Keratinocyte (primary cell): ENCODE data around the gene ANKS1B. TPM values are rescaled to one million over a fixed set of nuclear protein-coding genes. Genes with fewer than 3 reads are reported as not detected.
"Not testable (repeated sequence)": the region's sequence is repeated elsewhere in the genome, so short reads cannot be mapped to it uniquely, and the experiment has no call there.

Experiments
- DNase-seq: peaks from one replicate; pipeline ENCODE4 v3.0.0-alpha.2; 2011; ENCODE audit warnings: low read depth, missing footprints, low spot score
- FAIRE-seq: peaks from 2 replicates; lab custom pipeline; 2011; peaks lifted over from hg19 to GRCh38; lab: Jason Lieb, UNC
- H2AFZ ChIP-seq: 2 replicates; pipeline ENCODE4 v1.6.0; 2012; ENCODE audit warnings: low read length, control low read depth, inconsistent platforms; ENCODE audit not compliant: control insufficient read depth
- H3K27ac ChIP-seq: 2 replicates; pipeline ENCODE4 v1.5.1; 2011; ENCODE audit warnings: low read length; ENCODE audit not compliant: control insufficient read depth, insufficient read depth
- H3K27me3 ChIP-seq: 3 replicates; pipeline ENCODE4 v1.6.0; 2011; ENCODE audit warnings: low read length; ENCODE audit not compliant: control insufficient read depth, insufficient read depth; ENCODE audit errors: extremely low read depth
- H3K36me3 ChIP-seq, 2 experiments: 2 replicates in 1 of 2; 3 replicates in 1 of 2; pipeline ENCODE4 v1.5.1; 2011; ENCODE audit warnings: low read length in 2 of 2, mild to moderate bottlenecking in 1 of 2; ENCODE audit not compliant: control insufficient read depth in 2 of 2, insufficient read depth in 2 of 2; ENCODE audit errors: extremely low read depth in 1 of 2
- H3K4me1 ChIP-seq: 3 replicates; pipeline ENCODE4 v1.5.1; 2011; ENCODE audit warnings: low read length; ENCODE audit not compliant: control insufficient read depth, insufficient read depth; ENCODE audit errors: extremely low read depth
- H3K4me2 ChIP-seq: 3 replicates; pipeline ENCODE4 v1.6.0; 2011; ENCODE audit warnings: low read depth, low read length; ENCODE audit not compliant: control insufficient read depth, insufficient read depth; ENCODE audit errors: extremely low read depth
- H3K4me3 ChIP-seq, 3 experiments: fragments of 200-600 bp in 1 of 3; sonication (generic) in 1 of 3; 2 replicates in 2 of 3; 3 replicates in 1 of 3; pipeline ENCODE4 v1.5.1; 2011 to 2016; ENCODE audit warnings: low read length in 3 of 3, mild to moderate bottlenecking in 3 of 3, control low read depth in 2 of 3, inconsistent platforms in 1 of 3, low read depth in 1 of 3, mixed read lengths in 1 of 3, mixed run types in 1 of 3, moderate library complexity in 1 of 3; ENCODE audit not compliant: control insufficient read depth in 2 of 3, insufficient read depth in 2 of 3; ENCODE audit errors: extremely low read depth in 1 of 3
- H3K79me2 ChIP-seq: 2 replicates; pipeline ENCODE4 v1.6.0; 2012; ENCODE audit warnings: low read length; ENCODE audit not compliant: control insufficient read depth, insufficient read depth
- H3K9ac ChIP-seq: 3 replicates; pipeline ENCODE4 v1.6.0; 2011; ENCODE audit warnings: low read length; ENCODE audit not compliant: control insufficient read depth, insufficient read depth; ENCODE audit errors: extremely low read depth
- H3K9me1 ChIP-seq: 3 replicates; pipeline ENCODE4 v1.6.0; 2011; ENCODE audit warnings: low read length; ENCODE audit not compliant: control insufficient read depth, insufficient read depth; ENCODE audit errors: extremely low read depth
- H3K9me3 ChIP-seq: 2 replicates; pipeline ENCODE4 v1.5.1; 2012; ENCODE audit warnings: low read depth, low read length; ENCODE audit not compliant: control insufficient read depth
- H4K20me1 ChIP-seq: 3 replicates; pipeline ENCODE4 v1.6.0; 2011; ENCODE audit warnings: low read length; ENCODE audit not compliant: control insufficient read depth, insufficient read depth; ENCODE audit errors: extremely low read depth
- CTCF ChIP-seq, 3 experiments: IDR thresholded peaks in 1 of 3; conservative IDR thresholded peaks in 1 of 3; optimal IDR thresholded peaks in 1 of 3; 2 replicates in 2 of 3; 3 replicates in 1 of 3; pipeline versions ENCODE3 to v1.5.1; 2011; ENCODE audit warnings: low read length in 3 of 3, mild to moderate bottlenecking in 3 of 3, moderate library complexity in 2 of 3, control low read depth in 1 of 3, inconsistent platforms in 1 of 3; ENCODE audit not compliant: insufficient read depth in 2 of 3; ENCODE audit errors: extremely low read depth in 1 of 3
- EZH2 ChIP-seq: IDR thresholded peaks from one replicate; pipeline ENCODE4 v1.6.1; 2012; ENCODE audit warnings: inconsistent platforms, mild to moderate bottlenecking, low read length, moderate library complexity
- dilution Hi-C: fragments of 300-500 bp; cut with MboI; formaldehyde crosslinking; loops from one replicate; pipeline ENCODE4 v1.7.0; 2020; ENCODE audit warnings: low sequenced_read_pairs; ENCODE audit not compliant: extremely low pct_ligation_motif_present
- polyA plus RNA-seq, 5 experiments: library from polyadenylated mRNA; depleted of rRNA in 3 of 5; stranded (reverse) in 3 of 5; stranded (forward) in 1 of 5; unstranded in 1 of 5; fragments of >200 nt; gene quantifications; 1 replicate in 1 of 5; 2 replicates in 3 of 5; 3 replicates in 1 of 5; pipeline versions ENCODE4 v1.2.1 to v1.2.3, GENCODE V29; 2011 to 2012; ENCODE audit warnings: missing spikeins in 2 of 5, low read depth in 1 of 5, low replicate concordance in 1 of 5

Gene ANKS1B
- polyA plus RNA-seq, 1 donor (not counting 4 experiments of a cell fraction or from before 2014, with no cell fraction given), result not detected

- no peak overlapping the region for H3K27ac ChIP-seq
- no peak overlapping the region for H3K4me3 ChIP-seq
- DNase-seq, result no peak
- no peak for FAIRE-seq
- dilution Hi-C loops, result no loop called here
- H3K9me1 ChIP-seq, result no peaks in the 10 kb centered on the region
- H3K9me3 ChIP-seq, result no peaks in the 10 kb centered on the region
- no peak overlapping the region for H2AFZ ChIP-seq
- H4K20me1 ChIP-seq, result no peaks in the 10 kb centered on the region
- H3K4me2 ChIP-seq, result no peak overlapping the region
- no peaks in the 10 kb centered on the region for H3K4me1 ChIP-seq
- H3K36me3 ChIP-seq, result no peaks in the 10 kb centered on the region
- no peaks in the 10 kb centered on the region for H3K27me3 ChIP-seq
- TF ChIP-seq CTCF (optimal IDR thresholded peaks at IDR 0.05 in 1 of 3, IDR thresholded peaks at IDR 0.05 in 1 of 3, conservative IDR thresholded peaks at IDR 0.05 in 1 of 3; ENCODE audit: extremely low read depth in 1 of 3, insufficient read depth in 2 of 3, low read length in 3 of 3) (no peak), EZH2 (no peak)
- no peak overlapping the region for H3K9ac ChIP-seq
- H3K79me2 ChIP-seq, result no peaks in the 10 kb centered on the region
Observed at GRCh38 chr12:99722690-99723486, 261.8 kb downstream of the ANKS1B start.

DNA sequence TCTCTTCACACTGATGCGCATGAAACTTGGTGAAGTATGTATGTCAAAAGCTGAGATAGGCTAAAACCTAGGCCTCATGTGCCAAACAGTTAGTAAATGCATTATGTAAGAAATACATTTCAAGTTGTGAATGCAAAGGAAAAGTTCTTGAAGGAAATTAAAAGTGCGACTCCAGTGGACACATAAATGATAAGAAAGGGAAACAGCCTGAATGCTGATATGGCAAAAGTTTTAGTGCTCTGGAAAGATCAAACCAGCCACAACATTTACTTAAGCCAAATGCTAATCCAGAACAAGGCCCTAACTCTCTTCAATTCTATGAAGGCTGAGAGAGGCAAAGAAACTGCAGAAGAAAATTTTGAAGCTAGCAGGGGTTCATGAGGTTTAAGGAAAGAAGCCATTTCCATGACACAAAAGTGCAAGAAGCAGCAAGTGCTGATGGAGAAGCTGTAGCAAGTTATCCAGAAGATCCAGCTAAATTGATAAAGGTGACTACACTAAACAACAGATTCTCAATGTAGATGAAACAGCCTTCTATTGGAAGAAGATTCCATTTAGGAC lies 262.9 kb downstream of the ANKS1B start:
- H3K4me1 ChIP-seq, result no peaks in the 10 kb centered on the region
- no peak overlapping the region for H2AFZ ChIP-seq
- H3K9me1 ChIP-seq, result no peaks in the 10 kb centered on the region
- no peaks in the 10 kb centered on the region for H3K27me3 ChIP-seq
- no peaks in the 10 kb centered on the region for H3K9me3 ChIP-seq
- dilution Hi-C loops, result no loop called here
- FAIRE-seq (no peak), DNase-seq (no peak)
- no peaks in the 10 kb centered on the region for H4K20me1 ChIP-seq
- no peak overlapping the region for H3K27ac ChIP-seq
- H3K36me3 ChIP-seq, result no peaks in the 10 kb centered on the region
- TF ChIP-seq CTCF (optimal IDR thresholded peaks at IDR 0.05 in 1 of 3, IDR thresholded peaks at IDR 0.05 in 1 of 3, conservative IDR thresholded peaks at IDR 0.05 in 1 of 3; ENCODE audit: extremely low read depth in 1 of 3, insufficient read depth in 2 of 3, low read length in 3 of 3) (no peak), EZH2 (no peak)
- H3K4me2 ChIP-seq, result no peak overlapping the region
- H3K79me2 ChIP-seq, result no peaks in the 10 kb centered on the region
- H3K9ac ChIP-seq, result no peak overlapping the region
- H3K4me3 ChIP-seq, result no peak overlapping the region

GRCh38 chr12:99720083-99720465 lies 264.7 kb downstream of the ANKS1B start:
- H3K36me3 ChIP-seq, H3K9me3 ChIP-seq, H2AFZ ChIP-seq, H3K4me2 ChIP-seq, dilution Hi-C loops, H3K79me2 ChIP-seq, H3K4me3 ChIP-seq, H3K9ac ChIP-seq, FAIRE-seq, H3K27me3 ChIP-seq, DNase-seq, H3K27ac ChIP-seq, H3K4me1 ChIP-seq, H4K20me1 ChIP-seq, H3K9me1 ChIP-seq: not testable (repeated sequence)
